SK-N-SH treated with all-trans-retinoic acid at 6 μM for 48 hours (cell line): ENCODE results near the gene PARP1.

Experiments
- GLIS3 ChIP-seq: fragments of 250-450 bp; sonication (Bioruptor Pico); IDR thresholded peaks from 2 replicates; pipeline ENCODE4 v1.5.0; 2020; ENCODE audit warnings: mild to moderate bottlenecking, moderate library complexity
- PPARA ChIP-seq: fragments of 250-450 bp; sonication (Bioruptor Pico); IDR thresholded peaks from 2 replicates; pipeline ENCODE4 v1.5.0; 2020; ENCODE audit warnings: mild to moderate bottlenecking, borderline replicate concordance
- TOX ChIP-seq: fragments of 250-450 bp; sonication (Bioruptor Pico); IDR thresholded peaks from 2 replicates; pipeline ENCODE4 v1.8.0; 2021; ENCODE audit warnings: mild to moderate bottlenecking, moderate library complexity, borderline replicate concordance
- ZFP3 ChIP-seq: fragments of 250-450 bp; sonication (Bioruptor Pico); IDR thresholded peaks from 2 replicates; pipeline ENCODE4 v1.5.0; 2020; ENCODE audit warnings: mild to moderate bottlenecking, moderate library complexity
- ZFP30 ChIP-seq: fragments of 450-650 bp; formaldehyde crosslinking; IDR thresholded peaks from 2 replicates; pipeline ENCODE4 v1.5.0; 2022; ENCODE audit warnings: mild to moderate bottlenecking, moderate library complexity
- TF ChIP-seq, protein P1 (sequence below): fragments of 250-450 bp; sonication (Bioruptor Pico); IDR thresholded peaks from 2 replicates; pipeline ENCODE4 v1.5.1; 2020; ENCODE audit warnings: low read depth, mild to moderate bottlenecking, moderate library complexity

DNA sequence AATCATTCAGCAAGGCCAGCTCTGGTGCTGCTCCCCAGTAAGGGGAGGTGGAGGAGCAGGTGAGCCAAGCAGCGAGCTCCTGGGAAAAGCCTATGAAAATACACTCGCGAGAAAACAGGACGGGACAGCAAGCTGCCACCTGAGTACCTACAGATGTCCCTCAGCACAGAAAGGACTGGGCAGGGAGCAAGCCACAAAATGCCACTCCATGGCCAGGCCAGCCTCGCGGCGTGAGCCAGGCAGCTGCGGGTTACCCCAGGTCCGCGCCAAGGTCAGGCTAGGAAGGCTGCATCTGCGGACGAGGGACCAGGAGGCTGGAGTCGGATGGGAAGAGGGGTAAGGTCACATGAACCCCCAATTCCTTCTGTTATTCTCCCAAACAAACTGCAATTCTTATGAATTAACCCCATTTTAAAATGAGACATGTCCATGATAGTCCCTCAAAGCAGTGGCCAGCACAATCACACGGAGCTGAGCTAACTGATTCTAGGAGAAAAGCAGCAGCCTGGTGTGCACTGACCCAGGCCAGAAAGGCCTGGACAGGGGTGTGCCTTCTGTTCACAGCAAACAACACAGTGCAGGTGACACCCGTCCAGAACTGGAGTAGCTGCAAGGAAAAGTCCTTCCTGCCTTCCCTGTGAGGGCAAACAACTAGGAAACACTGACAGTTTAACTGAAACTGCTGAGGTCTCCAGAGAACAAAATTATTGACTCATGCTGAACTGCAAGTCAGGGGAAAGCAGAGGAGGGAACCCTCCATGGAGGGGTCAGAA, 26.5 kb downstream of the PARP1 start:
- TF ChIP-seq, protein P1, sequence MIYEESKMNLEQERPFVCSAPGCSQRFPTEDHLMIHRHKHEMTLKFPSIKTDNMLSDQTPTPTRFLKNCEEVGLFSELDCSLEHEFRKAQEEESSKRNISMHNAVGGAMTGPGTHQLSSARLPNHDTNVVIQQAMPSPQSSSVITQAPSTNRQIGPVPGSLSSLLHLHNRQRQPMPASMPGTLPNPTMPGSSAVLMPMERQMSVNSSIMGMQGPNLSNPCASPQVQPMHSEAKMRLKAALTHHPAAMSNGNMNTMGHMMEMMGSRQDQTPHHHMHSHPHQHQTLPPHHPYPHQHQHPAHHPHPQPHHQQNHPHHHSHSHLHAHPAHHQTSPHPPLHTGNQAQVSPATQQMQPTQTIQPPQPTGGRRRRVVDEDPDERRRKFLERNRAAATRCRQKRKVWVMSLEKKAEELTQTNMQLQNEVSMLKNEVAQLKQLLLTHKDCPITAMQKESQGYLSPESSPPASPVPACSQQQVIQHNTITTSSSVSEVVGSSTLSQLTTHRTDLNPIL = no peak
- TF ChIP-seq PPARA (CRISPR knock-in tag) (no peak), ZFP3 (no peak), ZFP30 (CRISPR knock-in tag) (no peak), GLIS3 (no peak), TOX (CRISPR knock-in tag) (no peak)
